ENCODE results near the gene OPCML. TPM values are rescaled to one million over a fixed set of nuclear protein-coding genes. Genes with fewer than 3 reads are reported as not detected.

OPCML gene
- total RNA-seq, 1 donor from 2014 or later = 2.7 TPM

GRCh38 chr11:132681971-132682370 is 850.3 kb downstream of the OPCML start:
- no peaks in the 10 kb centered on the region for H3K36me3 Mint-ChIP-seq (ENCODE audit: low read depth)
- no peak overlapping the region for H3K27ac Mint-ChIP-seq (ENCODE audit: unreplicated experiment)
- DNase-seq (ENCODE audit: low spot score) = no peak
- no peaks in the 10 kb centered on the region for H3K27me3 Mint-ChIP-seq (ENCODE audit: low read depth)
- H3K4me1 Mint-ChIP-seq (ENCODE audit: low read depth) = peaks cover 37% of the 10 kb centered on the region
- TF ChIP-seq CTCF (IDR thresholded peaks at IDR 0.05) = no peak
- H3K9me3 Mint-ChIP-seq (ENCODE audit: low read depth) = peaks cover 10% of the 10 kb centered on the region
- H3K4me3 Mint-ChIP-seq (ENCODE audit: unreplicated experiment) = no peak overlapping the region

DNA sequence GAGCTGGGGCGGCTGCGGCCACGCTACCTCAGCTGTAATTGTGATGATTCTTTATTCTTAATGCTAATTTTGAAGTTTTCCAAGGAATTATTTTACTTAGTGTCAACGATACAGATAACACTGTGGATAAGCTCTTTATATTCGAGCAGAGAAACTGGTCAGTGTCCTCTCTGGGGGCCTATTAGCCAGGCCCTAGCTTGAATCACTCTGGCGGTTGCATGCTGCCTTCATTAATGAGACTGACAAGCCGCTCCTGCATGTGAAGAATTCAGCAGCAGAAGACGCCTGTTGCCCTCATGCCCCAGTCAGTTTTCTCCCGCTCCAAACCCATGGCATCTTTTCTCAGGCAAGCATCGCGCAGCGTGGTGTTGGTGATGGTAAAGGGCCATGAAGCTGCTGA is 851.7 kb downstream of the OPCML start:
- H3K9me3 Mint-ChIP-seq (ENCODE audit: low read depth) = peaks cover 10% of the 10 kb centered on the region
- no peak overlapping the region for H3K27ac Mint-ChIP-seq (ENCODE audit: unreplicated experiment)
- DNase-seq (ENCODE audit: low spot score) = no peak
- H3K36me3 Mint-ChIP-seq (ENCODE audit: low read depth) = no peaks in the 10 kb centered on the region
- H3K4me1 Mint-ChIP-seq (ENCODE audit: low read depth) = peaks cover 23% of the 10 kb centered on the region
- no peak overlapping the region for H3K4me3 Mint-ChIP-seq (ENCODE audit: unreplicated experiment)
- TF ChIP-seq CTCF (IDR thresholded peaks at IDR 0.05) = no peak
- no peaks in the 10 kb centered on the region for H3K27me3 Mint-ChIP-seq (ENCODE audit: low read depth)

- Mint-ChIP-seq H3K27me3 (ENCODE audit: low read depth) (no peaks in the 10 kb centered on the region), H3K4me3 (ENCODE audit: unreplicated experiment) (no peak overlapping the region), H3K27ac (ENCODE audit: unreplicated experiment) (no peak overlapping the region), H3K4me1 (ENCODE audit: low read depth) (peaks cover 5% of the 10 kb centered on the region), H3K36me3 (ENCODE audit: low read depth) (no peaks in the 10 kb centered on the region), H3K9me3 (ENCODE audit: low read depth) (peaks cover 10% of the 10 kb centered on the region)
- no peak for DNase-seq (ENCODE audit: low spot score)
- TF ChIP-seq CTCF (IDR thresholded peaks at IDR 0.05) = no peak
Measured at GRCh38 chr11:132674151-132674550, 858.1 kb downstream of the OPCML start.

DNA sequence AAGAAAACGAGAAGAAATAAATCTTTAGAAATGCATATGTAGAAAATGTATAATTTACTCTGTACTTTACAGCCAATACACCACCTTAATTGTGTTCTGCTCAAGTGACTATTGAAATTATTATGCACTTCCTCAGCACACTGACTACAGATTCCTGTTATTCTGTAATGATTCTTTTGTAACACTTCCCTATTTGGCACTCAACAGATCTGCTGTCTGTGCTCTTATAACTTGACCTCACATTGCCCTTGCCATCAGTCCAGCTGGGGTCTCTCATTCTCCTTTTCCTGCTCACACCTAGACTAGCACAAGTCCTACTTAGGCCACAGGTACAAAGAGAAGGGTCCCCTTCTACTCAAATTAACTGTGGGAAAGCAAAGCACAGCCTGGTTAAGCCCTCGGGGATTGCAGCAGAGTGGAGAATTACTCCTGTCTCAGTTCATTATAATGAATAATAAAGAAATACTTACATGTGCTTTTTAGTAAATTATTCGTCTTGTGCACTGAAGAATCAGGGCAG is 860.4 kb downstream of the OPCML start:
- Mint-ChIP-seq H3K4me3 (ENCODE audit: unreplicated experiment) (no peak overlapping the region), H3K4me1 (ENCODE audit: low read depth) (peaks cover 5% of the 10 kb centered on the region), H3K27me3 (ENCODE audit: low read depth) (no peaks in the 10 kb centered on the region), H3K9me3 (ENCODE audit: low read depth) (no peaks in the 10 kb centered on the region), H3K36me3 (ENCODE audit: low read depth) (peaks cover under 1% of the 10 kb centered on the region), H3K27ac (ENCODE audit: unreplicated experiment) (no peak overlapping the region)
- TF ChIP-seq CTCF (IDR thresholded peaks at IDR 0.05) = no peak
- DNase-seq (ENCODE audit: low spot score) = no peak

GRCh38 chr11:132670921-132671675 is 861.2 kb downstream of the OPCML start:
- TF ChIP-seq CTCF (IDR thresholded peaks at IDR 0.05) = no peak
- no peak for DNase-seq (ENCODE audit: low spot score)
- Mint-ChIP-seq H3K9me3 (ENCODE audit: low read depth) (no peaks in the 10 kb centered on the region), H3K36me3 (ENCODE audit: low read depth) (peaks cover 1% of the 10 kb centered on the region), H3K4me3 (ENCODE audit: unreplicated experiment) (no peak overlapping the region), H3K27ac (ENCODE audit: unreplicated experiment) (no peak overlapping the region), H3K27me3 (ENCODE audit: low read depth) (no peaks in the 10 kb centered on the region), H3K4me1 (ENCODE audit: low read depth) (peaks cover 5% of the 10 kb centered on the region)
